Measurements from ENCODE around the gene HEATR3.

DNA sequence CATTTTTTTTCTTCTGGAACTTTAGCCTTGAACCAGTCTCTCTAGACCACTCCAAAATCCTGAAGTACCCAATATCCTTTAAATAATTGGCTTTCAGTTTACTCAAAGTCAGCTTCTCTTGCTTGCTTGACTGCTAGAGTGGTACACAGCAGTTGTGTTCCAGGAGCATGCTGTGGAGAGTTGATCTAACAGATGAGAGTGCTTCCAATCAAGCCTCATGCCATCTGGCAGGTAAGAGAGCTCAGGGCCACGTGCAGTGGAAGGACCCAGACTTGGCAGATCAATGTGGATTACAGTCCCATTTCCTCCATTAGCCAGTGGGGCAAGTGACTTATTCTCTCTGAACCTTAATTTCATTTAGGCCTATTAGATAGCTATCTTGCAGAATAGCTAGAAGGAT, 25.1 kb upstream of the HEATR3 start:
- no peak for TF ChIP-seq POLR2AphosphoS5 (IDR thresholded peaks at IDR 0.05; ENCODE audit: low read depth, low read length)
- TF ChIP-seq POLR2A (IDR thresholded peaks at IDR 0.05; ENCODE audit: low read depth, low read length) = no peak
- TF ChIP-seq TAF1 (IDR thresholded peaks at IDR 0.05; ENCODE audit: borderline replicate concordance, low read depth, low read length) = no peak

Measured in GM12892 (cell line).